H1 (cell line): ENCODE measurements around the gene ABCC11. TPM values are rescaled to one million over a fixed set of nuclear protein-coding genes. Genes with fewer than 3 reads are reported as not detected.
"Not testable (repeated sequence)": the region's sequence is repeated elsewhere in the genome, so short reads cannot be mapped to it uniquely, and the experiment has no call there.

Experiments
- CTCF ChIA-PET: fragments of 300-600 bp; sonication (Branson Sonifier 250); formaldehyde crosslinking; loops from one replicate; lab custom pipeline; 2021; ENCODE audit not compliant: partially characterized antibody; lab: Charles Lee
- POLR2A ChIA-PET: fragments of 300-600 bp; sonication (Branson Sonifier 250); formaldehyde crosslinking; loops from one replicate; lab custom pipeline; 2021; ENCODE audit warnings: inconsistent platforms; ENCODE audit not compliant: partially characterized antibody; lab: Charles Lee
- DNase-seq, 2 experiments: peaks; one replicate each; pipeline versions ENCODE4 v3.0.0 to v3.0.0-alpha.2; 2010 to 2022; ENCODE audit warnings: low spot score in 2 of 2, low read depth in 1 of 2, mixed read lengths in 1 of 2
- FAIRE-seq: peaks from 2 replicates; lab custom pipeline; 2011; peaks lifted over from hg19 to GRCh38; lab: Jason Lieb, UNC
- H2AFZ ChIP-seq: 2 replicates; pipeline ENCODE4 v1.8.1; 2012; ENCODE audit warnings: low read length, inconsistent platforms
- H2AK5ac ChIP-seq: 2 replicates; pipeline ENCODE4 v1.6.1; 2013; ENCODE audit warnings: low read depth, low read length
- H2BK120ac ChIP-seq: replicated peaks from 2 replicates; pipeline ENCODE3; 2013; ENCODE audit warnings: low read depth, low read length, inconsistent platforms
- H2BK12ac ChIP-seq: 2 replicates; pipeline ENCODE4 v1.6.1; 2013; ENCODE audit warnings: low read depth, low read length
- H2BK15ac ChIP-seq: 2 replicates; pipeline ENCODE4 v1.6.1; 2013; ENCODE audit warnings: low read length
- H2BK20ac ChIP-seq: 2 replicates; pipeline ENCODE4 v1.6.1; 2013; ENCODE audit warnings: low read length
- H2BK5ac ChIP-seq: 2 replicates; pipeline ENCODE4 v1.6.1; 2013; ENCODE audit warnings: low read depth, low read length
- H3K14ac ChIP-seq: 2 replicates; pipeline ENCODE4 v1.6.1; 2013; ENCODE audit warnings: inconsistent platforms; ENCODE audit not compliant: insufficient read length
- H3K18ac ChIP-seq: 2 replicates; pipeline ENCODE4 v1.6.1; 2013; ENCODE audit warnings: low read length; ENCODE audit errors: extremely low read depth
- H3K23ac ChIP-seq: 2 replicates; pipeline ENCODE4 v1.6.1; 2013; ENCODE audit warnings: inconsistent platforms; ENCODE audit not compliant: insufficient read length
- H3K23me2 ChIP-seq: 2 replicates; pipeline ENCODE4 v1.6.1; 2013; ENCODE audit warnings: low read depth, low read length
- H3K27ac ChIP-seq: 2 replicates; pipeline ENCODE4 v1.6.1; 2011; ENCODE audit warnings: low read depth, low read length, inconsistent platforms
- H3K27me3 ChIP-seq, 4 experiments: replicated peaks in 1 of 4; 1 replicate in 1 of 4; 2 replicates in 3 of 4; pipeline versions ENCODE4 v1.6.1 to v1.8.1; 2011 to 2013; ENCODE audit warnings: low read length in 3 of 4, mild to moderate bottlenecking in 3 of 4, inconsistent platforms in 2 of 4, mixed read lengths in 2 of 4, moderate library complexity in 1 of 4; ENCODE audit not compliant: control insufficient read depth in 3 of 4, insufficient read depth in 3 of 4; ENCODE audit errors: extremely low read depth in 1 of 4
- H3K36me3 ChIP-seq, 4 experiments: 2 replicates each; pipeline versions ENCODE4 v1.6.1 to v1.8.1; 2011 to 2013; ENCODE audit warnings: mild to moderate bottlenecking in 4 of 4, low read length in 3 of 4, moderate library complexity in 2 of 4, control low read depth in 1 of 4, inconsistent platforms in 1 of 4; ENCODE audit not compliant: insufficient read depth in 4 of 4, control insufficient read depth in 2 of 4
- H3K4ac ChIP-seq: replicated peaks from 2 replicates; pipeline ENCODE3; 2013; ENCODE audit warnings: low read length, low read depth, mixed read lengths, inconsistent platforms; ENCODE audit not compliant: insufficient read length
- H3K4me1 ChIP-seq, 4 experiments: replicated peaks in 1 of 4; 1 replicate in 1 of 4; 2 replicates in 3 of 4; pipeline versions ENCODE4 v1.6.1 to v1.8.1; 2011 to 2013; ENCODE audit warnings: low read length in 3 of 4, inconsistent platforms in 2 of 4, mixed read lengths in 1 of 4; ENCODE audit not compliant: insufficient read depth in 4 of 4, control insufficient read depth in 3 of 4
- H3K4me2 ChIP-seq, 2 experiments: 2 replicates each; pipeline versions ENCODE4 v1.6.1 to v1.8.1; 2011 to 2013; ENCODE audit warnings: low read depth in 2 of 2, low read length in 2 of 2, control low read depth in 1 of 2, inconsistent platforms in 1 of 2, mild to moderate bottlenecking in 1 of 2; ENCODE audit not compliant: insufficient read depth in 1 of 2
- H3K4me3 ChIP-seq, 4 experiments: fragments of 200-600, 300-600 bp in 1 of 4; sonication (generic), shearing (Covaris generic), sonication (Bioruptor Twin) in 1 of 4; 2 replicates each; pipeline versions ENCODE4 v1.5.1 to v1.8.1; 2011 to 2016; ENCODE audit warnings: low read length in 4 of 4, low read depth in 3 of 4, control low read depth in 2 of 4, inconsistent platforms in 2 of 4, mild to moderate bottlenecking in 2 of 4, mixed read lengths in 1 of 4, moderate library complexity in 1 of 4; ENCODE audit not compliant: insufficient read depth in 2 of 4; ENCODE audit errors: extremely low read depth in 1 of 4
- H3K56ac ChIP-seq: replicated peaks from 2 replicates; pipeline ENCODE3; 2013; ENCODE audit warnings: low read depth, mild to moderate bottlenecking, mixed read lengths, low read length, inconsistent platforms; ENCODE audit not compliant: insufficient read length
- H3K79me1 ChIP-seq: 2 replicates; pipeline ENCODE4 v1.6.1; 2013; ENCODE audit warnings: low read depth, low read length, control low read depth
- H3K79me2 ChIP-seq, 2 experiments: 2 replicates each; pipeline versions ENCODE4 v1.6.1 to v1.8.1; 2012 to 2013; ENCODE audit warnings: low read length in 2 of 2, mild to moderate bottlenecking in 2 of 2, inconsistent platforms in 1 of 2; ENCODE audit not compliant: insufficient read depth in 2 of 2, control insufficient read depth in 1 of 2
- H3K9ac ChIP-seq, 4 experiments: replicated peaks in 1 of 4; 1 replicate in 1 of 4; 2 replicates in 3 of 4; pipeline versions ENCODE4 v1.6.1 to v1.8.1; 2011 to 2013; ENCODE audit warnings: low read depth in 3 of 4, low read length in 3 of 4, control low read depth in 2 of 4, mild to moderate bottlenecking in 2 of 4, moderate library complexity in 2 of 4, inconsistent platforms in 1 of 4; ENCODE audit errors: extremely low read depth in 1 of 4
- H3K9me3 ChIP-seq, 2 experiments: 2 replicates each; pipeline versions ENCODE4 v1.6.1 to v1.8.1; 2012 to 2013; ENCODE audit warnings: mild to moderate bottlenecking in 2 of 2, moderate library complexity in 2 of 2, control low read depth in 1 of 2, inconsistent platforms in 1 of 2, low read depth in 1 of 2, low read length in 1 of 2, mixed read lengths in 1 of 2; ENCODE audit not compliant: insufficient read depth in 2 of 2
- H4K20me1 ChIP-seq, 2 experiments: replicated peaks in 1 of 2; 2 replicates each; pipeline versions ENCODE3 to v1.8.1; 2011 to 2013; ENCODE audit warnings: inconsistent platforms in 2 of 2, low read length in 2 of 2, mild to moderate bottlenecking in 1 of 2; ENCODE audit not compliant: insufficient read depth in 2 of 2, control insufficient read depth in 1 of 2
- H4K5ac ChIP-seq: 2 replicates; pipeline ENCODE4 v1.6.1; 2013; ENCODE audit warnings: low read length, low read depth, mixed read lengths, inconsistent platforms; ENCODE audit not compliant: insufficient read length
- H4K8ac ChIP-seq: 2 replicates; pipeline ENCODE4 v1.8.0; 2013; ENCODE audit warnings: mild to moderate bottlenecking, moderate library complexity, low read length, inconsistent platforms; ENCODE audit not compliant: insufficient read depth; ENCODE audit errors: extremely low read depth
- H4K91ac ChIP-seq: replicated peaks from 2 replicates; pipeline ENCODE3; 2013; ENCODE audit warnings: low read length, mixed read lengths, inconsistent platforms; ENCODE audit not compliant: insufficient read length
- WGBS, 2 experiments: shearing (Covaris generic) in 1 of 2; methylation state at CpG; one replicate each; pipeline versions ENCODE4 v1.1.6 to v1.1.7; 2013 to 2015; ENCODE audit warnings: low lambda C conversion rate in 2 of 2, mixed read lengths in 2 of 2, inconsistent platforms in 1 of 2, low coverage in 1 of 2, missing lambda C conversion rate in 1 of 2; ENCODE audit not compliant: insufficient replicate concordance in 2 of 2, insufficient coverage in 1 of 2, insufficient read length in 1 of 2; ENCODE audit errors: extremely low coverage in 1 of 2, missing lambda C conversion rate in 1 of 2; 5-methylcytosine and 5-hydroxymethylcytosine counted together
- polyA plus RNA-seq, 7 experiments: library from polyadenylated mRNA; depleted of rRNA in 3 of 7; stranded (reverse) in 5 of 7; unstranded in 2 of 7; fragments of >200 nt in 5 of 7; fragments of 200-250 nt in 2 of 7; gene quantifications; 1 replicate in 5 of 7; 2 replicates in 1 of 7; 4 replicates in 1 of 7; pipeline versions ENCODE4 v1.2.1 to v1.2.3, GENCODE V29; 2011 to 2013; ENCODE audit warnings: missing spikeins in 2 of 7, mixed read lengths in 2 of 7
- total RNA-seq: library from RNA; stranded (reverse); fragmentation: NEBNext Ultra II Directional; extraction: Animal tissue kit (Norgen Biotek cat#: 25700); gene quantifications from 2 replicates; pipeline ENCODE4 v1.2.1, GENCODE V29; 2021

The ABCC11 gene
- total and polyA plus RNA-seq, 2 of the 8 experiments (the other 6 are each of a cell fraction or from before 2014, with no cell fraction given): 0.06 TPM; not detected in 1

GRCh38 chr16:48166617-48167016, 80.7 kb downstream of the ABCC11 start:
- H3K36me3 ChIP-seq, H3K79me1 ChIP-seq, H3K27ac ChIP-seq, H2BK5ac ChIP-seq, FAIRE-seq, H3K4me3 ChIP-seq, H3K9ac ChIP-seq, H3K4ac ChIP-seq, H4K5ac ChIP-seq, H3K23ac ChIP-seq, H3K79me2 ChIP-seq, H2BK15ac ChIP-seq, H4K20me1 ChIP-seq, H2BK12ac ChIP-seq, H2AK5ac ChIP-seq, H4K91ac ChIP-seq, H3K56ac ChIP-seq, H3K23me2 ChIP-seq, H2BK20ac ChIP-seq, DNase-seq, H3K4me2 ChIP-seq, H3K27me3 ChIP-seq, H3K4me1 ChIP-seq, H3K14ac ChIP-seq, H3K9me3 ChIP-seq, H4K8ac ChIP-seq, POLR2A ChIA-PET, H2AFZ ChIP-seq, H2BK120ac ChIP-seq, H3K18ac ChIP-seq: not testable (repeated sequence)
- WGBS, 2 experiments: 87% methylated on average over 5 of the region's 5 CpGs; no CpG with 5 or more reads in 1 of the 2 experiments
- CTCF ChIA-PET: interaction anchor here (0.6 to 3.4 kb wide), 6 partner anchors 10 to 1216 kb away, joined by 3 to 16 read pairs (median 6); partner anchors contain the start of gene NETO2
